Measurements from ENCODE around the gene DYNC2LI1.

Gene DYNC2LI1

GRCh38 chr2:43763091-43763490 lies 10.7 kb upstream of the DYNC2LI1 start:
- no peak for DNase-seq (ENCODE audit: low read depth)

DNA sequence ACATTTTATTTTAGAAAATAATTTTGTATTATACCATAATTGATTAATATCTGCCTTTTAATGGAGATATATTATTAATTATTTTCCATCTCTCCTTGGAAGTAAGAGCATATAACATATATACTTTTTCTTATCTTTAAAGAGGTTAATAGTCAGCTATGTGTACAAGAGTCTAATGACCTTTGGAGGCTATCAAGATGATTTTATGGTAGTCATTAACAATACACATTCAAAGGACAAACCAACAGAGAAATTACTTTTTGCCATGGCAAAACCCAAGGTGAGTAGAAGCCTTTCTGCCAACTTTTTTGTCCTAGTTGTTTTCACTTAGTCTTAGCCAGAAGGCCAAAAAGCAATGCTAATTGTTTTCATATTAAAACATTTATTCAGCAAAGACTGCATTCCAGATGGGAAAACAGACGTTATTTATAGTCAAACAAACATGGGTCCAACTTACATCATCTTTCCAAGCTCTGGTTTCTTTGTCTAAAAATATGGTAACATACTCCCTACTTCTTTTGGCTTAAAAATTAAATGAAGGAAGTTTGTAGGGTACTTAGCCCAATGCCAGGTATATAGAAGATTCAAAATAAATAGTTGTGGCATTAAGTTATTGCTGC lies 9.6 kb upstream of the DYNC2LI1 start:
- no peak for DNase-seq (ENCODE audit: low read depth)

DNA sequence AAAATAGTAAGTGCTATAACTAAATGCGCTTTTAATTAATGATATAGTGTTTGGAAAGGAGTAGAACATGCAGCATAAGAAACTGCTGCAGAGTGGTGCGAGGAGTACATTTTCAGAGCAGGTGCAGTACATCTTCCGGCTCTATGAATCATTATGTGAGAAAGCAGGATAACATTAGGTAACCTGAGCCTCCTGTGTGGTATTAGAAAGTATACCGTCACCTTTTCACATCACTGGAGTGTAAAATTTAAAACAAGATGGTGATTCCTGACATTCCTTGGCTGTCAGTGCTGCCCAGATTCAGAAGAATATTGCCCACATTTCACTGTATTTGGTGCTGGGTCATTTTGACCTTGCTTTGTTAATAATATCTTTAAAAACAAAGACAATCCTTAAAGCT lies 7.8 kb upstream of the DYNC2LI1 start:
- DNase-seq (ENCODE audit: low read depth) = no peak

DNA sequence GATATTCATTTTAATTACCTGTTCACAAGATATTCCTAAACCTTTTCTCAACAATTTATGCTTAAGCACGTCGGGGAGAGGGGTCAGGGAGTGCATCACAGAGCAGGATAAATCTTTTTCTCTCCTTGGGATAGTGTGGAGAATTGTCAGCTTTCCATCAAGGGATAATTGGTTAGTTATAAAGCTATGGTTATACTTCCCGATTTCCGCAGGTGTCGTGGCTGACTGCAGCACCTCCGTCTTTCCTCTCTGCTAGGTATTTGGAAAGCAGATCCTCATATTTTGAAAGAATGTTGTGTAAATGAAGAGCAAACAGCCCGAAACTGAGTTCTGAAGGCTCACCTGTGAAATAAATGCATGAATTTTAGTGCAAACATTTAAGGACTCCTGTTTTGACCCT lies 778 bp downstream of the DYNC2LI1 start:
- no peak for DNase-seq (ENCODE audit: low read depth)

GRCh38 chr2:43776324-43776723 lies 2.5 kb downstream of the DYNC2LI1 start:
- no peak for DNase-seq (ENCODE audit: low read depth)

DNA sequence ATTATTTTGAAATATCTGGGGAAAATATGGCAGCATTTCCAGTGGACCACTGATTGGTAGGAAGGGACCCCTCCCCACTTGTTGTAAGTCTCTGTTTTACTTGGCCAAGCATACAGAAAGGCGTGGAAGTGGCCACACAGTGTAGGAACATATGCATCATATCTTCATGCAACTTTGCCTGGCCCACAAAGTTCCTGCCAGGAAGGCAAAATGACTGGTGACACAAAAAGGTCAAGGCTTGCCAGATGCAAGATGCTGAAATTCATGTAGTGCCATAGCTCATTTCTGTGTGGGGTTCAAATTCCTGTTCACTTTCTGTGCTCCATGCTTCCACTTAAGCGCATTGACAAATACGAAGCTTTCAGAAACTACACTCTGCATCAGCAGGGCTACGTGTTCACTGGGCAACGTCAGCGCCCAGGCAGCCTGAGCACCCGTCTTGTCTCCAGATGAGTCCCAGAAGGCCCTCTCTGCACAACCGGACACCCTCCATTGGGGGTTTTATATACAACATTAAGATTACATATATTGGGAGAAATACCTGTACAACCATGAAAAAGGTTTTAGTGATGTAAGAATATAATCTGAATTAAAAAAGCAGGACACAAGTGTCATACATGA lies 3.6 kb downstream of the DYNC2LI1 start:
- no peak for DNase-seq (ENCODE audit: low read depth)

DNA sequence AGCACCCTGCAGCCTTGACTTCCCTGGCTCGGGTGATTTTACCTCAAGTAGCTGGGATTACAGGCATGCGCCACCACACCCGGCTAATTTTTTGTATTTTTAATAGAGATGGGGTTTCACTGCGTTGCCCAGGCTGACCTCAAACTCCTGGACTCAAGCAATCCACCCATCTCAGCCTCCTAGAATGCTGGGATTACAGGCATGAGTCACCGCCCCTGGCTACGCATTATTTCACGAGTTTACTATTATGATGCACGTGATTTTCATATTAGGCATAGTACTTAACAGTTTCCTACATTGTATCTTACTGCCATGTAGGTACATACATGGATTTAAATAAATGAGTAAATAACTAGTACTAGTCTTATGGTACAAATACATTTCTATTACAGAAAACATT lies 4.4 kb downstream of the DYNC2LI1 start:
- no peak for DNase-seq (ENCODE audit: low read depth)

DNA sequence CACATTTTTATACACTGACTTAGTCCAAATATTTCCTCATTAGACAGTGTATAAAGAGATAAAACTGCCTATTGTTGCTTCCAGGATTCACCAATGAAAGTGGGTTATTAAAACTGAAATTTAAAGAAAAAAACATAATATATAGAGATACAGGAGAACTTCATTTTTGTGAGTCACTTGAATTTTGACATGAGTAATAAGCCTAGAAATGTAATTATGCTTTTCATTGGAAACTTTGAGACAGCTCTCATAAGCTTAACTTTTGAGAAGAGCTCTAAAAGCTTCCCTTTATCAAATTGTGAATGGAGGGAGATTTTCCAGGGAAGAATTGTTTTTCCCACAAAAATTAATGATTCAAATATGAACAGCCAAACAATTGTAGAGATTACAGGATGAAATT lies 14.1 kb downstream of the DYNC2LI1 start:
- DNase-seq (ENCODE audit: low read depth) = no peak

DNA sequence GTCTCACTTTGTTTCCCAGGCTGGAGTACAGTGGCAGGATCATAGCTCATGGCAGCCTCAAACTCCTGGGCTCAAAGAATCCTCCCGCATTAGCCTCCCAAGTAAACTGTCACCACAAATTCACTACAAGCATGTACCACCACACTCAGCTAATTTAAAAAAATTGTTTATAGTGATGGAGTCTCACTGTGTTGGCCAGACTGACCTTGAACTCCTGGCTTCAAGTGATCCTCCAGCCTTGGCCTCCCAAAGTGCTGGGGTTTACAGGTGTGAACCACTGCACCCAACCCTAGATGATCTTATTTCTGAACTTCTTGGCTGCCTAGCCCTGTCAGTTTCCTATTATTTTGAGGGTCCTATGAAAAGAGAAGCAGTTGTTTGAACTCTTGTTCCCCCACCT lies 14.8 kb downstream of the DYNC2LI1 start:
- DNase-seq (ENCODE audit: low read depth) = no peak

- no peak for DNase-seq (ENCODE audit: low read depth)
Observed at GRCh38 chr2:43790147-43790546, 16.3 kb downstream of the DYNC2LI1 start.

DNA sequence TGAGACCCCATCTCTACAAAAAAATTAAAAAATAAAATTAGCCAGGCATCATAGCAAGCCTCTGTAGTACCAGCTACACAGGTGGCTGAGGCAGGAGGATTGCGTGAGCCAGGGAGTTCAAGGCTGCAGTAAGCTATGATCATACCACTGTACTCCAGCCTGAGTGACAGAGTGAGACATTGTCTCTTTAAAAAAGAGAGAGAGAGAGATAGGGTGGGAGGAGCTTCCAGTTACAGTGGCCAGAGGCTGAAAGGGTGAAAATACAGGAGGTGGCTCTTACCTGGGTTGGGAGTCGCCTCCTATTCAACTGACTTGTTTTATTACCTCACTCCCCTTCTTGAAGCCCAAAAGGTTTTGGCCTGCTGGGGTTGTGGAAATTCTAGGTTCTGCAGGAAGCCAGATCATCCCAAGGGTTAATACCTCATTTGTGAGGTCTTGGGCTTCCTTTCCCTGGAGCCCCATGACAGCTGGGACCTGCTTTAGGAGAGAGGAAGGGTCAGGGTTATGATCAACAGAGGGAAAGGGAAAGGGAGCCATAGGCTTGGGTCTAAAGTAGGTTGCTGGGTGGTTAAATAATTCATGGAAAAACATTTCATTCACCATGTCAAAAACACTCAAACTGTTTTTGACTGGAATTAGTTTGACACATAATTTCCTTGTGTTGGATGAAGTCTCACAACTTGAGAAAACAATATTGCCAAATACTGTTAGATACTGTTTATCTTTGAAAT lies 17.4 kb downstream of the DYNC2LI1 start:
- DNase-seq (ENCODE audit: low read depth) = no peak

DNA sequence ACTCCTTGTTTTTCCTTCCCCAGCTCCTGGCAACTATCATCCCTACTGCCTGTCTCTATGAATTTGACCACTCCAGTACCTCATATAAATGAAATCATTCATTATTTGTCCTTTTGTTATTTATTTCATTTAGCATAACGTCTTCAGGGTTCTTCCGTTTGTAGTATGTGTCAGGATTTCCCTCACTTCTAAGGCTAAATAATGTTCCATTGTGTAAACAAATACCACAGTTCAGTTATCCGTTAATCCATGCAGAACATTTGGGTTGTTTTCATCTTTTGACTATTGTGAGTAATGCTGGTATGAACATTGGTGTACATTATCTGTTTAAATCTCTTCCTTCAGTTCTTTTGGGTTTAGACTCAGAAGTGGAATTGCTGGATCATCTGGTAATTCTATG lies 18.8 kb downstream of the DYNC2LI1 start:
- DNase-seq (ENCODE audit: low read depth) = no peak

DNA sequence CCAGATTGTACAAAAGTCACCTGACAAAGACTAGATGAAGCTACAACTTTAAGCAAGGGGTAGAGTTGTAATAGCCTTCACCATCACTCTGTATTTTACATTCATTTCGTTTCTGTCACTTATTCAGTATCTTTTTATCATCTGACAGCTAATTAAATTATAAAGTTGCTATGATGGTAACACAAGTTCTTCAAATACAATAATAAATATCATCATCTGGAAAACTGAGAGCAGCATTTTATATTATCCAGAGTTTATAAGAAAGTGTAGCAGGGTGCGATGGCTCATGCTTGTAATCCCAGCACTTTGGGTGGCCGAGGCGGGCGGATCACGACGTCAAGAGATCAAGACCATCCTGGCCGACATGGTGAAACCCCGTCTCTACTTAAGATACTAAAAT lies 21.1 kb downstream of the DYNC2LI1 start:
- no peak for DNase-seq (ENCODE audit: low read depth)

- no peak for DNase-seq (ENCODE audit: low read depth)
Observed at GRCh38 chr2:43796206-43796605, 22.4 kb downstream of the DYNC2LI1 start.

DNA sequence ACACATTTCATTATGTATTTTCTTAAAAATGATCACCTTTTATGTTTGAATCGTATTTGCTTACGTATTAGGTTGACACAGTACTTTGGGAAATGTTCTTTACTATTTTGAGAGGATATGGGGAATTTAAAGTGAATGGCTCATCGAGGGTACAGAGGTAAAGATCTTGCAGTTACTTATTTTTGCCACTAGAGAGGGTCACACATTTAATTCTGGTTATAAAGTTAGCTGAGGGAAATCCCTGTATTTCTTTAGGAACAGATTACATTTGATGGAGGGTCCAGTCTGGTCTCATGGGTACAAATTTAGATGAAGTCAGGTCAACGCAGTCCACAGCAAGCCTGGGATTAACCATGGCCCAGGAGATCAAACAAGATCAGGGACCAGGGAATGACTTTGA lies 24.5 kb downstream of the DYNC2LI1 start:
- no peak for DNase-seq (ENCODE audit: low read depth)

- DNase-seq (ENCODE audit: low read depth) = no peak
Observed at GRCh38 chr2:43800894-43801293, 27.1 kb downstream of the DYNC2LI1 start.

DNA sequence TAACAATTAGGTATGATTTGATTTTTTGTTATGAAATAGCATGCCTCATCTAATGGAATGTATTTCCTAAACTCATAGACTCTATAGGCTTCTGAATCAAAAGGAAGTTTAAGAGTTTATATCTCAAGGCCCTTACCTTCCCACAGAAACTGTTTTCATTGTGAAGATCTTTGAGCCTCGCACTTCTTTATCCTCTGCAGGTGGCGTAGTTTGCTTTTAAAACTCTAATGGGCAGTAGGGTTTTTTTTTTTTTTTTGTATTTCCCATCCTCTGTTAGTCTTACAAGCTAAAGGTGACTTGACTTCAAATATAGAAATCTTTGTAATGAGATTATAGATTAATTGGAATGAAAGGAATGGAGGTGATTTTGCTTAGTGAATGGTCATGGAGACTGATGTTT lies 28.3 kb downstream of the DYNC2LI1 start:
- DNase-seq (ENCODE audit: low read depth) = no peak

GRCh38 chr2:43803113-43803512 lies 29.3 kb downstream of the DYNC2LI1 start:
- DNase-seq (ENCODE audit: low read depth) = no peak

DNA sequence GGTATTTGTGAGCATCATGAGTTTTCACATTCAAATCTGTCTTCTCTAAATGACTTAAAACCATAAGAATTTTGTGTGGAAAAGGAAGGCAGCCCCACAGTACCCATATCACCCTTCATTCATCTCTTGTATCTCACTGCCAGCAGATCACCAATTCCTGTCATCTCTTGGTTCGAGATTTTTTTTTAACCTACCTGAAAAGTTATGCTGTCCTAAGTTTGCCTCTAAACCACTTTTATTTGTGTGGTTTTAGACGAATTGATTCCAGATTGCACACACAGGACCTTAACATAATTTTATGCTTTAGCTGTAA lies 32.8 kb downstream of the DYNC2LI1 start:
- no peak for DNase-seq (ENCODE audit: low read depth)

DNA sequence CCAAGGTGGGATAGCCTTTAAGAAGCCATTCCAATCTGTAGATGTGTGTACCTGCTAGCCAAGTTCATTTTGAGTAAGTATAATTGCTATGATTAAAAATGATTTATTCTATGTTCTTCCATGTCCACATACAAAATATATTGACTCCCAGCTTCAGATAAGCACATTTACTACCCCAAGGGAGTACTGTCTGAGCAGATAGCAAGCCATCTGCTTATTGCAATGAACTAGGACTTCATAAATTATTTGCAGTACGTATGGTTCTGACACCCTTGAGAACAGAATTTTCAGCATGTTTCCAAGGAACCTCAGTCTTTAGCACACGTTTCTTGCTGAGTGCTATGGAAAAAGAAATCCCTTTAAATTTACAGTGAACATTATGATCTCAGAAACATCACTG lies 36.6 kb downstream of the DYNC2LI1 start:
- DNase-seq (ENCODE audit: low read depth) = no peak

DNA sequence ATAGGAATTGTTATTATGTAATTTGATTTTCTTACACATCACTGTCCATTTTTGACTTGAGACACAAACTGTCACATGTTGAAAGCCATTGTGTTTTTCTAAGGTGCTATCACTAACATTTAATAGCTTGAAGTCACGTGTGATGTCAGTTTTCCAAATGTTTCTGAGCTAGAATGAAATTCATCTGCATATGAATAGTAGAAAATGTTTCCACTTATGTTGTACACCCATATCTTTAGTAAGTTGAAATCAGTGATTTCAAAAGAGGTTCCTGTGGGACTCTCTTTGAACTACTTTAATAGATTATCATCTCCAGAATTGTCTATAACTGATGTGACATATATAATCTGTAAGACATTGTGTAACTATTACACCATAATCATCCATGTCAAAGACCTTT lies 37.0 kb downstream of the DYNC2LI1 start:
- DNase-seq (ENCODE audit: low read depth) = no peak

- no peak for DNase-seq (ENCODE audit: low read depth)
Observed at GRCh38 chr2:43812006-43812405, 38.2 kb downstream of the DYNC2LI1 start.

GRCh38 chr2:43812947-43813346 lies 39.1 kb downstream of the DYNC2LI1 start:
- DNase-seq (ENCODE audit: low read depth) = no peak

- DNase-seq (ENCODE audit: low read depth) = no peak
Observed at GRCh38 chr2:43814711-43815110, 40.9 kb downstream of the DYNC2LI1 start.

All from activated T-helper 1 cell treated with Interleukin-2 at 50 U/mL for 16 hours (primary cell).